Kidney (tissue), 14 donors: ENCODE data around the gene BABAM2. TPM values are rescaled to one million over a fixed set of nuclear protein-coding genes. Genes with fewer than 3 reads are reported as not detected.

Experiments
- DNase-seq, 5 donors: peaks; one replicate each; pipeline ENCODE4 v3.0.0-alpha.2; 2013 to 2020
- FAIRE-seq: peaks from 2 replicates; lab custom pipeline; 2012; peaks lifted over from hg19 to GRCh38; lab: Jason Lieb, UNC
- H3K27ac ChIP-seq, 2 donors: one replicate each; pipeline ENCODE4 v1.7.0; 2013; ENCODE audit warnings: low read depth in 2 of 2, low read length in 2 of 2, inconsistent platforms in 1 of 2
- H3K27me3 ChIP-seq: one replicate; pipeline ENCODE4 v1.7.1; 2013; ENCODE audit warnings: low read length, inconsistent platforms; ENCODE audit not compliant: control insufficient read depth, insufficient read depth
- H3K36me3 ChIP-seq, 3 donors: one replicate each; pipeline versions ENCODE4 v1.7.0 to v1.7.1; 2013; ENCODE audit warnings: low read length in 3 of 3, control low read depth in 1 of 3, inconsistent platforms in 1 of 3; ENCODE audit not compliant: insufficient read depth in 3 of 3, control insufficient read depth in 2 of 3
- H3K4me1 ChIP-seq, 3 donors: one replicate each; pipeline versions ENCODE4 v1.7.0 to v1.7.1; 2013; ENCODE audit warnings: low read length in 3 of 3, inconsistent platforms in 1 of 3, low read depth in 1 of 3; ENCODE audit not compliant: control insufficient read depth in 2 of 3, insufficient read depth in 2 of 3
- H3K4me3 ChIP-seq, 3 donors: one replicate each; pipeline versions ENCODE4 v1.7.0 to v1.8.1; 2013; ENCODE audit warnings: low read length in 3 of 3, control low read depth in 1 of 3, inconsistent platforms in 1 of 3
- H3K9ac ChIP-seq, 3 donors: one replicate each; pipeline versions ENCODE4 v1.7.0 to v1.7.1; 2013; ENCODE audit warnings: low read length in 3 of 3, control low read depth in 1 of 3, inconsistent platforms in 1 of 3
- H3K9me3 ChIP-seq, 3 donors: one replicate each; pipeline versions ENCODE4 v1.7.0 to v1.7.1; 2013; ENCODE audit warnings: low read length in 3 of 3, control low read depth in 1 of 3, inconsistent platforms in 1 of 3; ENCODE audit not compliant: control insufficient read depth in 2 of 3, insufficient read depth in 1 of 3
- intact Hi-C: fragments of 100-400 bp; cut with DNase I; formaldehyde crosslinking; loops from one replicate; pipeline ENCODE4 v1.11.1; 2022
- polyA plus RNA-seq: library from polyadenylated mRNA; stranded (reverse); fragments of 350-450 nt; fragmentation: Illumina TruSeq; extraction: RNeasy Lipid Tissue Mini Kit (QIAGEN cat#74804); gene quantifications from one replicate; pipeline ENCODE4 v1.2.3, GENCODE V29; 2014; ENCODE audit warnings: low read depth, low replicate concordance; ENCODE audit not compliant: insufficient read depth
- total RNA-seq: library from RNA; stranded (reverse); fragmentation: NEBNext Ultra II Directional; extraction: Animal tissue kit (Norgen Biotek cat#: 25700); gene quantifications from one replicate; pipeline ENCODE4 v1.2.1, GENCODE V29; 2021
- TF ChIP-seq, protein P1 (sequence below): IDR thresholded peaks from 3 replicates; pipeline ENCODE4 v1.5.1; 2012; ENCODE audit warnings: mild to moderate bottlenecking, moderate library complexity, borderline replicate concordance; ENCODE audit not compliant: insufficient read depth; ENCODE audit errors: extremely low read depth
- donor health status: control.
- donor health status: control.
- donor health status: control.
- donor health status: control.
- donor health status: control.
- donor health status: DM: yes; HTN: yes; CAD: no.
- donor health status: Normal renal cell carcinoma (clear cell type).

BABAM2 gene
- total and polyA plus RNA-seq, 2 donors from 2014 or later, result 68.4 to 74.1 TPM

DNA sequence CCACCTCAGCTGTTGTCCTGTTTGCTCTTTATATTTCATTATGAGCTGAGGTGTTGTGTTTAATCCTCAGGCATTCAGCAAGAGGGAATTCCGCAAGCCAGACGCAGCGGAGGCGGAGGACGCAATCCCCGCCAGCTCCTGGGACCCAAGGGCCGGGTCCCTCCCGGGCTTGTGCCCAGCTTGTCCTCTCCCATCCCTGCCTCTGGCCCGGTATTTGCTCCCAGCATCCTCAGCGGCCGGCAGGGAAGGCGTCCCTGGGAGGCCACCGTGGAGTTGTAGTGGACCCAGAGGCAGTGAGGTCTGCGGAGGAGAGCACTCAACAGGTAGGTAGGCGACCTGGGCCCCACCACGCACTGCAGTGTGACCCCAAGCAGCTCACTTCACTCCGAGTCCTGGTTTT lies 459.7 kb downstream of the BABAM2 start:
- Histone ChIP-seq H3K4me3 (no peak overlapping the region), H3K27ac (no peak overlapping the region), H3K9me3 (no peaks in the 10 kb centered on the region), H3K4me1 (no peaks in the 10 kb centered on the region), H3K36me3 (no peaks in the 10 kb centered on the region), H3K27me3 (no peaks in the 10 kb centered on the region), H3K9ac (no peak overlapping the region)
- TF ChIP-seq, protein P1, sequence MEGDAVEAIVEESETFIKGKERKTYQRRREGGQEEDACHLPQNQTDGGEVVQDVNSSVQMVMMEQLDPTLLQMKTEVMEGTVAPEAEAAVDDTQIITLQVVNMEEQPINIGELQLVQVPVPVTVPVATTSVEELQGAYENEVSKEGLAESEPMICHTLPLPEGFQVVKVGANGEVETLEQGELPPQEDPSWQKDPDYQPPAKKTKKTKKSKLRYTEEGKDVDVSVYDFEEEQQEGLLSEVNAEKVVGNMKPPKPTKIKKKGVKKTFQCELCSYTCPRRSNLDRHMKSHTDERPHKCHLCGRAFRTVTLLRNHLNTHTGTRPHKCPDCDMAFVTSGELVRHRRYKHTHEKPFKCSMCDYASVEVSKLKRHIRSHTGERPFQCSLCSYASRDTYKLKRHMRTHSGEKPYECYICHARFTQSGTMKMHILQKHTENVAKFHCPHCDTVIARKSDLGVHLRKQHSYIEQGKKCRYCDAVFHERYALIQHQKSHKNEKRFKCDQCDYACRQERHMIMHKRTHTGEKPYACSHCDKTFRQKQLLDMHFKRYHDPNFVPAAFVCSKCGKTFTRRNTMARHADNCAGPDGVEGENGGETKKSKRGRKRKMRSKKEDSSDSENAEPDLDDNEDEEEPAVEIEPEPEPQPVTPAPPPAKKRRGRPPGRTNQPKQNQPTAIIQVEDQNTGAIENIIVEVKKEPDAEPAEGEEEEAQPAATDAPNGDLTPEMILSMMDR, result no peak
- FAIRE-seq (no peak), DNase-seq (peak in 1 of 5 donors; percentile 72)
- intact Hi-C loops, result no loop called here

DNA sequence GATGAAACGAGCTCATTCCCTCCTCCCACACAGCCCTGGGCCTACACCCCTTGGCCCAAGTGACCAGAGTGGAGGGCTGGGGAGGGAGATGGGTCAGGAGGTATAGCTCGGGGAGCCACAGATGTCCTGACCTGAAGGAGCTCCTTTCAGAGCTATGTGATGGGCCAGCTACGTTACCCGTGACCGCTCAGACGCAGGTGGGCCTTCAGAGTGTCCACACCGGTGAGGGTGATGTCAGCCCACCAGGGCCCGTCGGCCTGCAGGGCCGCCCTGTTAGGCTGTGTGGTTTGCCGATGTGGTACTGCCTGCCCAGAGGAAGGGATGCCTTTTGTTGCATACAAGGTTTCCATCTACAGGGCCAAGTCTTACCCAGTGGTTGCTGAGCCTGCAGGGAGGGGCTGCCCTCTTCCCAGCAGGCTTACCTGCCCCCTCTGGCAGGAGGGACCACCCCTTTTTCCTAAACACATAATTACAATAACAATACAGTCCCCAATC lies 460.3 kb downstream of the BABAM2 start:
- Histone ChIP-seq H3K36me3 (no peaks in the 10 kb centered on the region), H3K9me3 (no peaks in the 10 kb centered on the region), H3K27ac (no peak overlapping the region), H3K4me3 (no peak overlapping the region), H3K27me3 (no peaks in the 10 kb centered on the region), H3K4me1 (peaks cover 0 to 6% (median 4%) of the 10 kb centered on the region in 3 donors), H3K9ac (no peak overlapping the region)
- DNase-seq (peak in 1 of 5 donors; percentile 63), FAIRE-seq (no peak)
- intact Hi-C loops, result no loop called here
- TF ChIP-seq, protein P1, result no peak

DNA sequence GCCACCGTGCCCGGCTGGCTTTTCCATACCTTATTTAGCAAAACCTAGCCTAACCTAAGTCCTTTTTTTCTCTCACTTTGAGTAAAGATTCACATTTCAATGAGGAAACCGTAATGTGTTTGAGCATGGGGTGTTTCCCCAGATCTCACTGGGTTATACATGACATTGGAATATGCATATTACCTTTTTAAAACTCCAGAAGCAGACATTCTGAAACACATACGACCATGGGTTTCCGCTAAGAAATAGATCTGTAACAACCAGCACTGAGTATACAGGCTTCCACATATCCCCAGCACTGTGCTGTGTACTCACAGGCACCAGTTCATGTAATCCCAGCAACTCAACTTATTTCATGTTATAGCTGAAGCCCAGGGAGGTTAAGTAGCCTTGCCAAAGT lies 461.1 kb downstream of the BABAM2 start:
- no peak for FAIRE-seq
- Histone ChIP-seq H3K27ac (no peak overlapping the region), H3K36me3 (no peaks in the 10 kb centered on the region), H3K4me3 (no peak overlapping the region), H3K4me1 (peaks cover 0 to 12% (median 11%) of the 10 kb centered on the region in 3 donors), H3K9ac (no peak overlapping the region), H3K9me3 (no peaks in the 10 kb centered on the region), H3K27me3 (no peaks in the 10 kb centered on the region)
- intact Hi-C loops, result no loop called here
- no peak for DNase-seq
- TF ChIP-seq, protein P1, result no peak

DNA sequence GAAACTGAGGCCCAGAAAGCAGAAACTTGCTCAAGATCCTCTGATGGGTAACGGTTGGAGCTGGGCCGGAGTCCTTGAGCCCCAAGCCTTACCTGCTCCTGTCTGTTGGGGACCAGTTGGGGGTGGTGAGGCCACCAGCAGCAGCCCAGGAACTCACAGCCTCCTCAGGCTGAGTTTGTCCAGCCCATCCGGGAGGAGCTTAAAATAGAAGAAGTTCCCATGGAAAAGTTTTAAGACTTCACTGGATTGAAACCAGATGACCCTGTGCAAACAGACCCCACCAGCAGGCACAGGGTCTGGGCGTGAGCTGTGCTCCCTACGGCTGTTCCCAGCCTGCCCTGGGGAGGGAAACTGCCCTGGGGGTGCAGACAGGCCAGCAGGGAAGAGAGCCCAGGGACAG lies 461.6 kb downstream of the BABAM2 start:
- TF ChIP-seq, protein P1, result no peak
- no peak overlapping the region for H3K4me3 ChIP-seq
- H3K4me1 ChIP-seq, result peaks cover 0 to 14% (median 12%) of the 10 kb centered on the region in 3 donors
- intact Hi-C loops, result no loop called here
- H3K27me3 ChIP-seq, result no peaks in the 10 kb centered on the region
- no peaks in the 10 kb centered on the region for H3K9me3 ChIP-seq
- H3K9ac ChIP-seq, result no peak overlapping the region
- no peak overlapping the region for H3K27ac ChIP-seq
- FAIRE-seq, result no peak
- peak in 2 of 5 donors; percentile 44 to 55 for DNase-seq
- no peaks in the 10 kb centered on the region for H3K36me3 ChIP-seq
